Memory B cell (primary cell): ENCODE measurements around the gene GPC6.

Experiments
- ATAC-seq: fragments of 150-1000 bp; cut with Tn5 transposase; 2 replicates; pipeline ENCODE4 v1.10.0; 2021; ENCODE audit warnings: low read depth, mild to moderate bottlenecking, moderate library complexity
- DNase-seq, 2 donors: peaks; one replicate each; pipeline ENCODE4 v3.0.0; 2022; ENCODE audit warnings: low spot score in 2 of 2
- H3K27ac Mint-ChIP-seq: one replicate; pipeline ENCODE4 v1.8.0; 2022; ENCODE audit warnings: mild to moderate bottlenecking, moderate library complexity, mixed read lengths
- H3K27me3 Mint-ChIP-seq: one replicate; pipeline ENCODE4 v1.8.0; 2022; ENCODE audit warnings: mixed read lengths
- H3K36me3 Mint-ChIP-seq: one replicate; pipeline ENCODE4 v1.8.0; 2022; ENCODE audit warnings: mild to moderate bottlenecking, mixed read lengths
- H3K4me1 Mint-ChIP-seq: one replicate; pipeline ENCODE4 v1.8.0; 2022; ENCODE audit warnings: mixed read lengths
- H3K4me3 Mint-ChIP-seq: one replicate; pipeline ENCODE4 v1.8.0; 2022; ENCODE audit warnings: mild to moderate bottlenecking, moderate library complexity, mixed read lengths
- H3K9me3 Mint-ChIP-seq: one replicate; pipeline ENCODE4 v1.8.0; 2022; ENCODE audit warnings: mixed read lengths

The GPC6 gene

GRCh38 chr13:93660391-93661063 is 433.9 kb downstream of the GPC6 start:
- Mint-ChIP-seq H3K36me3 (no peaks in the 10 kb centered on the region), H3K4me3 (no peak overlapping the region), H3K27me3 (no peaks in the 10 kb centered on the region), H3K27ac (no peak overlapping the region), H3K4me1 (no peaks in the 10 kb centered on the region), H3K9me3 (peaks cover 2% of the 10 kb centered on the region)
- no peak for DNase-seq
- no peak for ATAC-seq

GRCh38 chr13:93670866-93671265 is 444.3 kb downstream of the GPC6 start:
- no peak overlapping the region for H3K4me3 Mint-ChIP-seq
- no peaks in the 10 kb centered on the region for H3K36me3 Mint-ChIP-seq
- no peaks in the 10 kb centered on the region for H3K27me3 Mint-ChIP-seq
- H3K27ac Mint-ChIP-seq, result no peak overlapping the region
- no peak for ATAC-seq
- no peaks in the 10 kb centered on the region for H3K4me1 Mint-ChIP-seq
- no peak for DNase-seq
- peaks cover 7% of the 10 kb centered on the region for H3K9me3 Mint-ChIP-seq

DNA sequence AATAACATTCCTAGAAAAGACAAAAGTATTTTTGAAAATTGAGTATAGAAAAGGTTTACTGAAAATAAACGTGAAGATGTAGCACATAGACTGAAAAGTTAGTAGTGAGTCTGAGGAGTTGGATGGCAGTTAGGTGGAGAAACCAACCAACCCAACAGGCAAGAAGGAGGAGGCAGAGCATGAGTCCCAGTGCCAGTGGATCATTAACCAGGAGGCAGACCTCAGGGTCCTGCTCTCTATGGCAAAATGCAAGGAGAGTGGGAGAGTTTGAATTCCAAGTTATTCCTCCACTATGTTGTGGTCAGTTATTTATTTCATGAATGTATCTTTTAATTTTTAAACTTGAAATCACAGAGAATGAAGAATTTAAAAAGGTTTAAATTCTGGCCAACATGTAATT is 446.4 kb downstream of the GPC6 start:
- no peak overlapping the region for H3K4me3 Mint-ChIP-seq
- no peaks in the 10 kb centered on the region for H3K27me3 Mint-ChIP-seq
- no peak overlapping the region for H3K27ac Mint-ChIP-seq
- no peaks in the 10 kb centered on the region for H3K4me1 Mint-ChIP-seq
- H3K9me3 Mint-ChIP-seq, result peaks cover 7% of the 10 kb centered on the region
- no peak for ATAC-seq
- DNase-seq, result no peak
- no peaks in the 10 kb centered on the region for H3K36me3 Mint-ChIP-seq

GRCh38 chr13:93673885-93674284 is 447.3 kb downstream of the GPC6 start:
- no peaks in the 10 kb centered on the region for H3K4me1 Mint-ChIP-seq
- H3K4me3 Mint-ChIP-seq, result no peak overlapping the region
- no peak for DNase-seq
- H3K9me3 Mint-ChIP-seq, result peaks cover 7% of the 10 kb centered on the region
- no peak overlapping the region for H3K27ac Mint-ChIP-seq
- ATAC-seq, result no peak
- H3K36me3 Mint-ChIP-seq, result no peaks in the 10 kb centered on the region
- H3K27me3 Mint-ChIP-seq, result no peaks in the 10 kb centered on the region

GRCh38 chr13:93674337-93674755 is 447.7 kb downstream of the GPC6 start:
- Mint-ChIP-seq H3K36me3 (no peaks in the 10 kb centered on the region), H3K27ac (no peak overlapping the region)
- ATAC-seq, result no peak

DNA sequence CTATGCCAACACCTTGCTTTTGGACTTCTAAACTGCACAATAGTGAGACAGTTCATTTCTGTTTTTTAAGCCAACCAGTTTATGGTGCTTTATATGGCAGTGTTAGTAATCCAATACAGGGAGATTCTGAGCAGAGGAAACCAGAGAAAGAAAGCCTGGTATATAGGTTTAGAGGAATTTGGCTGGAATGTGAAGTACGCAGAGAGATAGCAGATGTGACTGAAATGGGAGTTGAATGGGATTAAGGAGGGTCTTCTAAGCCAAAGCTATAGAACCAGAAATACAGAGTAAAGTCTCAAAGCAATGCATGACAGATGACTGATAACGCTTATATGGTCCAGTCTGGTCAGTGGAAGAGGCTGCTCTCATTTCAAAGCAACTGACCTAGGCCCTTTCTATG is 453.7 kb downstream of the GPC6 start:
- H3K4me1 Mint-ChIP-seq, result no peaks in the 10 kb centered on the region

More at GRCh38 chr13:93674337-93674755, 447.7 kb downstream of the GPC6 start:
- DNase-seq, result no peak
- Mint-ChIP-seq H3K9me3 (peaks cover 7% of the 10 kb centered on the region), H3K4me3 (no peak overlapping the region), H3K4me1 (no peaks in the 10 kb centered on the region), H3K27me3 (no peaks in the 10 kb centered on the region)

GRCh38 chr13:93685900-93686299 is 459.3 kb downstream of the GPC6 start:
- ATAC-seq (no peak), DNase-seq (no peak)
- H3K4me3 Mint-ChIP-seq, result no peak overlapping the region
- H3K27ac Mint-ChIP-seq, result no peak overlapping the region
- no peaks in the 10 kb centered on the region for H3K36me3 Mint-ChIP-seq
- peaks cover 3% of the 10 kb centered on the region for H3K9me3 Mint-ChIP-seq
- no peaks in the 10 kb centered on the region for H3K27me3 Mint-ChIP-seq
- no peaks in the 10 kb centered on the region for H3K4me1 Mint-ChIP-seq

More for the DNA sequence above, 453.7 kb downstream of the GPC6 start:
- DNase-seq (no peak), ATAC-seq (no peak)
- no peak overlapping the region for H3K27ac Mint-ChIP-seq
- H3K9me3 Mint-ChIP-seq, result peaks cover 5% of the 10 kb centered on the region
- no peaks in the 10 kb centered on the region for H3K36me3 Mint-ChIP-seq
- no peaks in the 10 kb centered on the region for H3K27me3 Mint-ChIP-seq
- H3K4me3 Mint-ChIP-seq, result no peak overlapping the region

DNA sequence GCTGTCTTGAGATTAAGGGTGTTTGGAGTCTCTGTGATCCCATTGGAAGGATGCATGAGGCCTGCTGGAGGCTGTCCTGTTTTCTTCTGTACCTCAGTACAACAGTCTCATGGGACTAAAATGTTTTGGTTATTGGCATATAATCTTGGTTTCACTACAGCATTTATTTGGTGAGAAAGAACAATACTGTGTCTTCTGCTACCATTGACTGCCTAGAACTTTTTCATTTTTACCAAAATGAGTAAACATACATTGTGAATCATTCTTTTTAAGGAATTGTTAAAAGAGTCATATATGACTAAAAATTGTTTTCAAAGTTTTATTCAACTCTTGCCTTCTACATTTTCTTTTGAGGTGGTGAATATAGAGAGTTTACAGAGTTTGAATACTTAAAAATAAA is 459.8 kb downstream of the GPC6 start:
- no peaks in the 10 kb centered on the region for H3K36me3 Mint-ChIP-seq
- DNase-seq, result no peak
- H3K4me3 Mint-ChIP-seq, result no peak overlapping the region
- no peak for ATAC-seq
- H3K27ac Mint-ChIP-seq, result no peak overlapping the region
- peaks cover 1% of the 10 kb centered on the region for H3K9me3 Mint-ChIP-seq
- H3K4me1 Mint-ChIP-seq, result no peaks in the 10 kb centered on the region
- H3K27me3 Mint-ChIP-seq, result no peaks in the 10 kb centered on the region

DNA sequence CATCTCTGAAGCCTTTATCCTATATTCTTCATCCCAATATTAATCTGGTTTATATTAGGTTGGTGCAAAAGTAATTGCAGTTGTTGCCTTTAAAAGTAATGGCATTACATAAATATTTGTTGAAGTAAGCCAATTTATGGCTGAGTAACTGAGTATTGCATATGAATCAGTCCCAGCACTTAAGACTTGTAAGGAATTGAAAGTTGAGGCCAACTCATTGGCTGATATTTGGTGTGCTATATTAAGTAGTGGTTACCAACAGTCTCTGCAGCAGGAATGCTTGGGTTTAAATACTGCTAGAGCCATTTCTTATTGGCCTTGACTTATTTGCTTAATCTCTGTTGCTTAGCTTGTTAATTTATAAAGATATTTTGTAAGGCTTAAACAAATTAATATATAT is 460.7 kb downstream of the GPC6 start:
- Mint-ChIP-seq H3K4me1 (no peaks in the 10 kb centered on the region), H3K27ac (no peak overlapping the region), H3K27me3 (no peaks in the 10 kb centered on the region), H3K4me3 (no peak overlapping the region), H3K9me3 (peaks cover 1% of the 10 kb centered on the region), H3K36me3 (no peaks in the 10 kb centered on the region)
- DNase-seq (no peak), ATAC-seq (no peak)

GRCh38 chr13:93689333-93689732 is 462.7 kb downstream of the GPC6 start:
- H3K4me1 Mint-ChIP-seq, result no peaks in the 10 kb centered on the region
- H3K9me3 Mint-ChIP-seq, result peaks cover 1% of the 10 kb centered on the region
- DNase-seq (no peak), ATAC-seq (no peak)
- H3K27ac Mint-ChIP-seq, result no peak overlapping the region
- no peaks in the 10 kb centered on the region for H3K36me3 Mint-ChIP-seq
- H3K4me3 Mint-ChIP-seq, result no peak overlapping the region
- no peaks in the 10 kb centered on the region for H3K27me3 Mint-ChIP-seq

GRCh38 chr13:93690139-93690538 is 463.5 kb downstream of the GPC6 start:
- no peaks in the 10 kb centered on the region for H3K4me1 Mint-ChIP-seq
- ATAC-seq (no peak), DNase-seq (no peak)
- no peaks in the 10 kb centered on the region for H3K36me3 Mint-ChIP-seq
- no peaks in the 10 kb centered on the region for H3K27me3 Mint-ChIP-seq
- peaks cover 1% of the 10 kb centered on the region for H3K9me3 Mint-ChIP-seq
- H3K27ac Mint-ChIP-seq, result no peak overlapping the region
- no peak overlapping the region for H3K4me3 Mint-ChIP-seq

DNA sequence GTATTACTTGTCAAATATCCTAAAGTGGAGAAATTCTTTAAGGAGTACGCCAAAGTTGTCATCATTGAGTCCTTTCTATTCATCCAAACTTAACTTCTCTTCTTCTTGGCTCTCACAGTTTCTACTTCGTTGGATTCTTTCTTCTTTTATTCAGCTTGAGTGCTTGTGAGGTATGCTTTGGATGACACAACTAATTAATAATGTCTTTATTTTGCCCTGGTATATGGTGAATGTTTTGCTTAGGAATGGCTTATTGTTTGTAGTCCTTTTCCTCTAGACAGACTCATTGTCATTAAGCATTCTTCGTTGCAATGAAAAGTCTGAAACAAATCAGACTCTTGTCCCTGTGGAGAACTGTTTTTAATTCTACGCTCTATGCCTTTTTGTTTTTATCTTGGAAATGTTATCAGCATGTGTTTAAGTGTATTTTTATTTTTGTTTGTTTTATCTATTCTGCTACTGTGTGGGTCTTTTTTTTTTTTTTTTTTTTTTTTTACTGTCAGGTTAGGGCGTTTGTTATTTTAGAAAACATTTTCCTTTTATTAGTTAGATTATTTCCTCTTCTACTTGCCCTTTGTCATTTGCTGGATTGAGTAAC is 471.5 kb downstream of the GPC6 start:
- no peak for DNase-seq
- H3K9me3 Mint-ChIP-seq, result peaks cover 9% of the 10 kb centered on the region
- H3K27me3 Mint-ChIP-seq, result no peaks in the 10 kb centered on the region
- no peaks in the 10 kb centered on the region for H3K36me3 Mint-ChIP-seq
- ATAC-seq, result no peak
- H3K27ac Mint-ChIP-seq, result no peak overlapping the region
- no peaks in the 10 kb centered on the region for H3K4me1 Mint-ChIP-seq
- H3K4me3 Mint-ChIP-seq, result no peak overlapping the region

DNA sequence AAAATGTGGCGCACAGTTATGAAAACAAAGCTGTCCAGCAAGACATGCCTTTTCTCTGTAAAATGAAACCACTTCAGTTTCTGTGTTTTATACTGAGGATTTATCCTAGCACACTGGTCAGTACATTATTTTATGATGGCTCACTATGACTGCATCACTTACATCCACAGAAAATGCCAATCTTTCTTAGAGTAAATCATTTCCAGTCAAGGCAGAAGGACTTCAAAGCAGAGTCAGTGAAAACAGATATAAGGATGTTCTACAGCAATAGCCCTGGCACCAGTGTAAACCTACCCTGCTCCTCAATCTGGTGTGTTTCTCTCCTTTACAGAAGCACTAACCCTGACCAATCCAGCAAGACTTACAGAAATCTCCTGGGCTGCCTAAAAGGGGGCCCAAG is 473.5 kb downstream of the GPC6 start:
- DNase-seq (no peak), ATAC-seq (no peak)
- H3K4me3 Mint-ChIP-seq, result no peak overlapping the region
- no peaks in the 10 kb centered on the region for H3K27me3 Mint-ChIP-seq
- no peak overlapping the region for H3K27ac Mint-ChIP-seq
- H3K36me3 Mint-ChIP-seq, result no peaks in the 10 kb centered on the region
- H3K9me3 Mint-ChIP-seq, result peaks cover 9% of the 10 kb centered on the region
- H3K4me1 Mint-ChIP-seq, result no peaks in the 10 kb centered on the region

DNA sequence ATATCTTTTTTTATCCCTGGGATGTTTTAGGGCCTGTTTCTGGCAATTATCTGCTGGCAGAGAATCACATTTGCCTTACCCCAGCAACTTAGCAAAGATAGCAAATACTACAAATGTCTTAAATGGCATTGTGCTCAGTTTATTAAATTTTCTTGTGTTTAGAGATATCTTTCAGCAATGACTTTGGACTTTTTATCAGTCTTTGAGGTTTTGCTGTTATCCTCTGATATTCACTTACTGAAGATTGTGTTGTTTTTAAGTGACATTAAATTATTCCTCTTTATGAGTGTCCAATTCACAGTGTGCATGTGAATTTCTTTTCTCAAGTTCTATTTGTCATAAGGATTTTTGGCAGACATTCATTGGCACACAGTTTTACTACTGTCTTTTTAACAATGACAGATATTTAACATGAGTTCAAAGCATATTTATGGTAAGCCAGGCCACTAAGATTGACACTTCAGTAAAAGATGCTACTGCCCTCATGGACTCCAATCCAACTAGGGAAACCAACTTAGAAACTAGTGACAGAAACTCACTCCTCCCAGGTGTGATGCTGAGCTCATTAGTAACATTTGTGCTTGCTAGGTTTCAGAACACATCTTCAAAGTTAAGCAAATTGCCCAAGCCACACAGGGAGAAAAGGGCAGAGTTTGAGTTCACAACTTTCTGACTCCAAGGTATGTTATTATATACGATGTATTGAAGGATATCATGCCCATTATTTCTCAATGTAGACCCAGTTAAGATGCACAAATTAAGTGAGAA is 481.9 kb downstream of the GPC6 start:
- ATAC-seq (no peak), DNase-seq (no peak)
- Mint-ChIP-seq H3K9me3 (peaks cover 8% of the 10 kb centered on the region), H3K36me3 (no peaks in the 10 kb centered on the region), H3K4me3 (no peak overlapping the region), H3K27ac (no peak overlapping the region), H3K4me1 (no peaks in the 10 kb centered on the region), H3K27me3 (no peaks in the 10 kb centered on the region)
